Activated CD8-positive, alpha-beta T cell treated with anti-CD3 and anti-CD28 coated beads, Interleukin-2, amount 10 ng/mL, durations not matched to agents 7 days and 5 days (primary cell): ENCODE data around the gene AKAP11. TPM values are rescaled to one million over a fixed set of nuclear protein-coding genes. Genes with fewer than 3 reads are reported as not detected.

Source experiments
- ATAC-seq: fragments of 150-1000 bp; cut with Tn5 transposase; one replicate; pipeline ENCODE4 v1.10.0; 2021; ENCODE audit warnings: moderate library complexity
- CTCF ChIA-PET: fragments of 350-600 bp; sonication (Branson Sonifier 250); formaldehyde crosslinking; loops from one replicate; lab custom pipeline; 2021; ENCODE audit warnings: antibody characterized with exemption; lab: Charles Lee
- POLR2A ChIA-PET: fragments of 350-600 bp; sonication (Branson Sonifier 250); formaldehyde crosslinking; loops from one replicate; lab custom pipeline; 2021; ENCODE audit warnings: antibody characterized with exemption; lab: Charles Lee
- DNase-seq: peaks from one replicate; pipeline ENCODE4 v3.0.0-alpha.2; 2020
- H3K27ac Mint-ChIP-seq: one replicate; pipeline ENCODE4 v1.8.0; 2021; ENCODE audit warnings: mild to moderate bottlenecking, mixed read lengths
- H3K27me3 Mint-ChIP-seq: one replicate; pipeline ENCODE4 v1.8.0; 2021; ENCODE audit warnings: low read depth, mixed read lengths
- H3K36me3 Mint-ChIP-seq: one replicate; pipeline ENCODE4 v1.8.0; 2021; ENCODE audit warnings: low read depth, mixed read lengths
- H3K4me1 Mint-ChIP-seq: one replicate; pipeline ENCODE4 v1.8.0; 2021; ENCODE audit warnings: low read depth, mixed read lengths
- H3K4me3 Mint-ChIP-seq: one replicate; pipeline ENCODE4 v1.8.0; 2021; ENCODE audit warnings: mild to moderate bottlenecking, mixed read lengths
- H3K9me3 Mint-ChIP-seq: one replicate; pipeline ENCODE4 v1.8.0; 2022; ENCODE audit warnings: mixed read lengths; ENCODE audit not compliant: insufficient read depth
- total RNA-seq, 2 experiments: library from RNA; stranded (reverse); gene quantifications; one replicate each; pipeline ENCODE4 v1.2.3, GENCODE V29; 2021

Gene AKAP11
- total RNA-seq, 2 experiments from 2014 or later: 25.8 to 27.1 TPM

DNA sequence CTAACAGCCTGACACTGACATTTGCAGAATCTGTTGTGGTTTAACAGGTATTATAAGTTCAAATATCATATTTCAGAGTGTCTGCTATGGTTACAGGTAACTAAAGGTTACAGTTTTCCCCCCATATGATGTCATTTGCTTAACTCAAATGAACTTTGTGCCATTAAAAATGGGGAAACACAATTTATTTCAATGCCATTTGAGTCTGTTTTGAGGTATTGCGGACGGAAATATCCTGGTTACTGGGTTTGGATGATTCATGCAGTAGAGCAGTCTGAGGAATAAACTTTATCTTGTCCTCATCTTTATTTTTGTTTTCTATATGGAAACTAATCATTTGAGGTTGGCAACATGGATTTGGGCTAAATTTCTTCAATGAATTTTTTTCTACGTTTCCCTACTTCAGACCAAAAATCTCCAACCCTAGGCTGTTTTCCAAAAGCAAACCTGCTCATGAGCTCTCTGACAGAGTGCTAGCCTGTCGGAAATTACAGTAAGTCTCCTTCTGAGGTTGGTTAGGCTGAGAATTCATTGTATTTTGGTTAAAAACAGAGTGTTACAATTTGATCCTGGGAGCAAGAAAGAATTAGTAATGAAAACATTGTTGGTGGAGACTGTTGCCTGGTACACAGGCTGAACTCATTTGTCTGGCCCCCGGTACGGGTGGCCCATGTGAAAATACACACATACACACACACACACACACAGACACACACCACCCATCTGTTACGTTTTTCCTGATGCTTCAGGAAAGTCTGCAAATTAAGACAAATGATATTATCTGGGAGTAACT is 66.1 kb downstream of the AKAP11 start:
- peaks cover 55% of the 10 kb centered on the region for H3K4me1 Mint-ChIP-seq
- no peaks in the 10 kb centered on the region for H3K36me3 Mint-ChIP-seq
- H3K4me3 Mint-ChIP-seq: no peak overlapping the region
- ChIA-PET CTCF (interaction anchor here (1.5 kb wide), 1 partner anchor 141 kb away, joined by 9 read pairs; no protein-coding TSS in a partner anchor), POLR2A (no interaction called here)
- H3K9me3 Mint-ChIP-seq: peaks cover 4% of the 10 kb centered on the region
- ATAC-seq (no peak), DNase-seq (no peak)
- no peak overlapping the region for H3K27ac Mint-ChIP-seq
- no peaks in the 10 kb centered on the region for H3K27me3 Mint-ChIP-seq

DNA sequence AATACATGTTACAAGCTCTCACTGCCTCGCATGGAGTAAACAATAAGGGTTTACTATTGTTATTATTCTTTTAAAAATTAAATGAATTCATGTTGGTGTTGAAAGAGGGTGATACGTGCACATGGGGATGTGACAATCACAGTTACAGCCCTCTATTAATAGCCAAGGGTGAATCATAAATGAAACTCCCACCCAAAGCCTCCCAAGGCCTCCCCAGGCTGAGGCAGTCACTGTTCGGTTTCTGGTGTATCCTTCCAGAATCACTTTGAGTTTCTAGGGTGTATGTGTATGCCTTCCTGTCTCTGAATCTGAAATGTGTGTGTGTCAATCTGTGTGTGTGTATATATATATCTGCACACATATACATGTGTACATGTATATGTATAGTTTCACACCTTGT is 73.4 kb downstream of the AKAP11 start:
- Mint-ChIP-seq H3K27me3 (no peaks in the 10 kb centered on the region), H3K9me3 (peaks cover 4% of the 10 kb centered on the region), H3K4me1 (peaks cover 48% of the 10 kb centered on the region), H3K4me3 (no peak overlapping the region), H3K36me3 (no peaks in the 10 kb centered on the region), H3K27ac (no peak overlapping the region)
- ATAC-seq: no peak
- CTCF ChIA-PET: interaction anchor here (1.3 to 3.2 kb wide), 3 partner anchors 11 to 133 kb away, joined by 4 to 9 read pairs (median 4); no protein-coding TSS in a partner anchor
- POLR2A ChIA-PET: no interaction called here
- DNase-seq: no peak

DNA sequence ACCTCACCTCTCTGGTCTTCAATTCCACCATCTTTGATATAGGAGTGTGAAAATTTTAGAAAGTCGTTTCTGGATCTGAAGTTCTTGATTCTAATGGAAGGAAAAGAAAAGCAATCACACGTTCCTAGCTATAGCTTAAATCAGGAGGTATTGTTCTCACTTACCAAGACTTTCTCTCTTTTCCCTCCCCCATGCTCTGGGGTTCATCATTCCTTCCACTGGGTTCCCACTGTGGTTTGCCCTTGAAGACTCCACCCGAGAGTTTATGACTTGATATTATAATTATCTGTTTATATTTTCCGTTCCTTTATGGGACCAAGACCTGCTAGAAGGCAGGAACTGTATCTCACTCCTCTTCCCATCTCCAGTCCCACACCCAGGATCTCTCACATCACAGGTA is 76.6 kb downstream of the AKAP11 start:
- no peak overlapping the region for H3K4me3 Mint-ChIP-seq
- H3K9me3 Mint-ChIP-seq: no peaks in the 10 kb centered on the region
- DNase-seq (no peak), ATAC-seq (no peak)
- no peaks in the 10 kb centered on the region for H3K27me3 Mint-ChIP-seq
- ChIA-PET POLR2A (no interaction called here), CTCF (interaction anchor here (1.1 kb wide), 1 partner anchor 14 kb away, joined by 3 read pairs; no protein-coding TSS in a partner anchor)
- H3K4me1 Mint-ChIP-seq: peaks cover 34% of the 10 kb centered on the region
- no peaks in the 10 kb centered on the region for H3K36me3 Mint-ChIP-seq
- no peak overlapping the region for H3K27ac Mint-ChIP-seq

DNA sequence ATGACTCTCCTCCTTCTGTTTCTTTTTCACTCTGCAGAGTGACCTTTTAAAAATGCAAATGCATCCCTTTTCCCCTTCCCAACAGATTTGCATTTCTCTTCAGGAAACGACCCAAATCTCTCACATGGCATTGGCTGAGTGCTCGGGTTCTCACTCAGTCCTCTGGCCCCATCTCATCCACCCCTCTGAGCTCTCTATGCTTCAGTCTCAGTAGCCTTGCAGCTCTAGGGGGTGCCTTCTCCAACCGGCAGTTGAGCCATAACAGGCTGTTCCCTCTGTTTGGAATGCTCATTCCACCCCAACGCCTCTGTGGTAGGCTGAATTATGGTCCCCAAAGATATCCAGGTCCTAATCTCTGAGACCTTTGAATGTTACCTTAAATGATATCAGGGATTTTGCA is 78.2 kb downstream of the AKAP11 start:
- DNase-seq (no peak), ATAC-seq (no peak)
- peaks cover 37% of the 10 kb centered on the region for H3K4me1 Mint-ChIP-seq
- H3K27ac Mint-ChIP-seq: no peak overlapping the region
- CTCF ChIA-PET: no interaction called here
- POLR2A ChIA-PET: no interaction called here
- no peak overlapping the region for H3K4me3 Mint-ChIP-seq
- H3K36me3 Mint-ChIP-seq: peaks cover under 1% of the 10 kb centered on the region
- H3K9me3 Mint-ChIP-seq: no peaks in the 10 kb centered on the region
- no peaks in the 10 kb centered on the region for H3K27me3 Mint-ChIP-seq

DNA sequence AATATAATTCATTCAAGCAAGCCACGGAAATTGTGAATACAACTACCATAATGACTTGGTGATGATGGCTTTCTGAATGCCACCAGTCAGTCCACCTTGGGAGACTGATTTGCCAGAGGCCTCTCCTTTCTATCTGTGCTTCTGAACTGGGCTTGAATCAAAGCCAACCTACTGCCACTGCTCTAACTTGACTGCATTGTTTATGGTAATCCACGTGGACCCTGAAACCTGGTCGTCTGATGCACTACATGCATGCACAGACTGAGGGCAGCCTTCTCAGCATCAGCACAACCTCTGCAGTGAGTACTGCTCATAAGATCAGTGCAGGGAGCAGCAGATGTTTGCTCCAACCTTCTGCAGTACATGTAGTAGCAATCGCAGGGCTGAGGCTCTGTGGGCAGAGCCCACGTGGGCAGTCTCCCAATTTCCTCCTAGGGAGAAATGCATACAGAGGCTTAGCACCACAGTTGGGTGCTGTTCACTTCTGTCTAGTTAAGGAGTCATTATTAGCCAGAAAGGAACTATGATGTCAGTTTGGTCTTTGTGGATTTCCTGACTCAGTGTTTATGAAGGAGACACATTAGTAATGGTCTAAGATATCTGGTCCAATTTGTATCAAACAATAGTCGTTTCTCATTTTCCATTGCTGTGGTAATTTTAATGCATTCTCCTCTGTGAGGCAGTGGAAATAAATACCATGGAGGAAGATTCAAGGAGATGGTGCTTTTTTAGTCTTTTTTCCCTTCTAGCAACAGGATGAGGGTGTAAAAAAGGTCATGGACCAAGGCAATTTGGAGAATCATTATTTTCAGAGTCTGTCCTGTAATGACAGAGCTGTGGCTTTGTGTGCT is 82.5 kb downstream of the AKAP11 start:
- CTCF ChIA-PET: interaction anchor here (0.6 to 2.7 kb wide), 15 partner anchors 10 to 229 kb away, joined by 3 to 20 read pairs (median 5); no protein-coding TSS in a partner anchor
- H3K27me3 Mint-ChIP-seq: no peaks in the 10 kb centered on the region
- ATAC-seq: peak; percentile 74
- peak overlapping the region; percentile 96 for H3K27ac Mint-ChIP-seq
- POLR2A ChIA-PET: interaction anchor here (0.8 to 1.7 kb wide), 7 partner anchors 17 to 142 kb away, joined by 3 to 8 read pairs (median 4); no protein-coding TSS in a partner anchor
- H3K4me1 Mint-ChIP-seq: peaks cover 45% of the 10 kb centered on the region
- no peaks in the 10 kb centered on the region for H3K9me3 Mint-ChIP-seq
- H3K4me3 Mint-ChIP-seq: peak overlapping the region; percentile 54
- DNase-seq: peak; percentile 70
- peaks cover 6% of the 10 kb centered on the region for H3K36me3 Mint-ChIP-seq

DNA sequence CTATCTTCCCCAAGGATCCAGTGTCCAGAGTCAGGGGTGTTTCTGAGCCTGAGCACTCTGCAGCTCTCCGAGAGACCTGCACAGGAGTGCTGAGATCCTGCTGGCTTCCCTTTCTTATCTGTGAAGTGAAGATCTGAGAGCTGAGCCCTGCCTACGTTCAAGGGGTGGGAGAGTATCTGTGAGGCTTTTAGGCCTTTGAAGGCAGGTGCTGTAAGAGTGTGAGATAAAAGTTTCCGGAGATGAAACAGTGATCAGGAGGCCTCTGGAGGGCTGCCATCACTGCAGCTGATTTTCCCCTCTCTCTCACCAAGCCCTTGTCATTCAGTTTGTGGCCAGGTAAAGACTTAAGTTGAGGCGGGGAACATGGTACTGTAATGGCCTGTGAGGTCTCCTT is 83.1 kb downstream of the AKAP11 start:
- peaks cover 6% of the 10 kb centered on the region for H3K36me3 Mint-ChIP-seq
- CTCF ChIA-PET: interaction anchor here (0.6 to 2.7 kb wide), 13 partner anchors 8 to 228 kb away, joined by 3 to 20 read pairs (median 5); no protein-coding TSS in a partner anchor
- H3K4me1 Mint-ChIP-seq: peaks cover 39% of the 10 kb centered on the region
- H3K4me3 Mint-ChIP-seq: peak overlapping the region; percentile 54
- H3K27ac Mint-ChIP-seq: peak overlapping the region; percentile 96
- no peaks in the 10 kb centered on the region for H3K27me3 Mint-ChIP-seq
- H3K9me3 Mint-ChIP-seq: no peaks in the 10 kb centered on the region
- POLR2A ChIA-PET: interaction anchor here (0.8 to 1.7 kb wide), 7 partner anchors 17 to 141 kb away, joined by 3 to 8 read pairs (median 4); no protein-coding TSS in a partner anchor
- DNase-seq: peak; percentile 68
- ATAC-seq: peak; percentile 85

DNA sequence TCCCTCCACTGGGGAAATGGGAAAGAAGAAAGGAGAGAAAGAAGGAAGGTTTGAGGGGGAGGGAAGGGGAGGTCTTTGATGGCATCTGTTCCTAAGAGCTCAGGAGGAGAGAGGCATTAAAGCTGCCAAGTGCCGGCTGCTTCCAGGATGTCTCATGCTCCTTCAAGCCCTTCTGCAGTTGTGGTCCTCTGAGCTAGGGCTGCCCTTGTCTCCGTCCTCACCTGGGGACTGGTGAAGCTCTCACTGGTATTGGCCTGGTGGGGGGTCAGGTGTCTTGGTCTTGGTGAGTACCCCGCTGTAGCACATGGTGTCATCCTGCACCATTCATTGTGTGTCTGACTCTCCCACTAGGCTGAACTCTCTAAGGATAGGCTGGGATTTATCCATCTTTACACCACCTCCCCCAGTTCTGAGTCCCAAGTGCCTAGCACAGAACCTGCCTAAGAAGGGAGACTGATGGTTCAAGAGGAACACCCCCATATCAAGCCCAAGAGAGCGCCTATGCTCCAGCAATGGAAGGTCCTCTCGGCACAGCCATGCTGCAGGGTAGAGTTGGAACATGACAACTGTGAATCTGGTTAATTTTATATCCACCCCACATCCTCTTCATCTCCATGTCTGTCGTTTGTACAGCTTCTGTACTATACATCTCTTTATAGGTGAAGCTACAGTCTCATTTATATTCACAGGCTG is 83.7 kb downstream of the AKAP11 start:
- POLR2A ChIA-PET: interaction anchor here (0.8 to 1.7 kb wide), 6 partner anchors 16 to 141 kb away, joined by 3 to 8 read pairs (median 4); no protein-coding TSS in a partner anchor
- DNase-seq (no peak), ATAC-seq (peak; percentile 2)

DNA sequence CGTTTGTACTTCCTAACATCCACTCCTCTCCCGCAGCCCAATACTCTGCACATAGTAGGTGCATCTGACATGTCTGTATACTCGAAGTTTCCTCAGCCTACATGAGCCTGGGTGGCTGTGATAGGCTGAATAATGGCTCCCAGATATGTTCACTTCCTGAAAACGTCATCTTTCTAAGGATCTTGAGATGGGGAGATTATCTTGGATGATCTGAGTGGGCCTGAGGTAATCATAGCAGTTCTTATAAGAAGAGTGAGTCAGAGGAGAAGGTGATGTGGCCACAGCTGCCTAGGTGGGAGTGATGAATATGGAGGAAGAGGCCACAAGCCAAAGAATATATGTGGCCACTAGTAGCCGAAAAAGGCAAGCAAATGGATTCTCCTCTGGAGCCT is 84.2 kb downstream of the AKAP11 start:
- peaks cover 6% of the 10 kb centered on the region for H3K36me3 Mint-ChIP-seq
- H3K4me1 Mint-ChIP-seq: peaks cover 37% of the 10 kb centered on the region
- ChIA-PET CTCF (interaction anchor here (1.2 to 2.7 kb wide), 6 partner anchors 15 to 122 kb away, joined by 3 to 20 read pairs (median 8); no protein-coding TSS in a partner anchor), POLR2A (interaction anchor here (1.5 to 1.7 kb wide), 2 partner anchors 21 to 37 kb away, joined by 7 to 8 read pairs; no protein-coding TSS in a partner anchor)
- peak overlapping the region; percentile 28 for H3K27ac Mint-ChIP-seq
- ATAC-seq (no peak), DNase-seq (no peak)
- H3K4me3 Mint-ChIP-seq: no peak overlapping the region
- H3K27me3 Mint-ChIP-seq: no peaks in the 10 kb centered on the region
- no peaks in the 10 kb centered on the region for H3K9me3 Mint-ChIP-seq

More for the DNA sequence above, 83.7 kb downstream of the AKAP11 start:
- no peaks in the 10 kb centered on the region for H3K9me3 Mint-ChIP-seq
- peaks cover 37% of the 10 kb centered on the region for H3K4me1 Mint-ChIP-seq
- CTCF ChIA-PET: interaction anchor here (0.6 to 2.7 kb wide), 13 partner anchors 8 to 228 kb away, joined by 3 to 20 read pairs (median 5); no protein-coding TSS in a partner anchor
- H3K27ac Mint-ChIP-seq: peak overlapping the region; percentile 96
- H3K4me3 Mint-ChIP-seq: peak overlapping the region; percentile 54
- no peaks in the 10 kb centered on the region for H3K27me3 Mint-ChIP-seq
- peaks cover 6% of the 10 kb centered on the region for H3K36me3 Mint-ChIP-seq

DNA sequence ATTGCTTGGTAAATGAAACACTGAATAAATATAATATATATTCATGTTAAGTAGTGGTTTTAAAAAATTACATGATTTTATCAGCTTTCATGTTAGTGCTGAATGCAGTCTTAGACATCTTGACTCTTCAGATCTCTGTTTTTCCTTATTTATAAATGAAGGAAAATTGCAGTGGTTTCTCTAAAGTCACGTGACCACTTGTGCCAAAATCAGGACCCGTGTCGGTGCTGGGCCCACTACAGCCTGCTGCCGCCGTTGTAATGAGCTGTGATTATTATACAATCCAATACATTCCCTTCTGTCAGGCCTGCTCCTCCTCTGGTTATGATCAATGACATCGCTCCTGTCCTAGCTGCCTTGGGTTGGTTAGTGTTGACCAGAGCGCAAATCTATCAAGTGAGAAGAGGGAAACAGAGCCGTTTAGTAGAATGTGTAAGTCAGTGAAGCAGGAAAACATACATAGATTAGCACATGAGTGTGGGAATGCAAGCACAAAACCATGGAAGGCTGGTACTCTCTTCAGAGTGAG is 88.2 kb downstream of the AKAP11 start:
- POLR2A ChIA-PET: no interaction called here
- no peaks in the 10 kb centered on the region for H3K27me3 Mint-ChIP-seq
- no peak overlapping the region for H3K4me3 Mint-ChIP-seq
- peaks cover 29% of the 10 kb centered on the region for H3K4me1 Mint-ChIP-seq
- no peaks in the 10 kb centered on the region for H3K9me3 Mint-ChIP-seq
- ATAC-seq (no peak), DNase-seq (no peak)
- CTCF ChIA-PET: interaction anchor here (0.6 to 1.6 kb wide), 3 partner anchors 16 to 119 kb away, joined by 3 to 5 read pairs (median 4); no protein-coding TSS in a partner anchor
- H3K36me3 Mint-ChIP-seq: peaks cover 6% of the 10 kb centered on the region
- H3K27ac Mint-ChIP-seq: no peak overlapping the region

DNA sequence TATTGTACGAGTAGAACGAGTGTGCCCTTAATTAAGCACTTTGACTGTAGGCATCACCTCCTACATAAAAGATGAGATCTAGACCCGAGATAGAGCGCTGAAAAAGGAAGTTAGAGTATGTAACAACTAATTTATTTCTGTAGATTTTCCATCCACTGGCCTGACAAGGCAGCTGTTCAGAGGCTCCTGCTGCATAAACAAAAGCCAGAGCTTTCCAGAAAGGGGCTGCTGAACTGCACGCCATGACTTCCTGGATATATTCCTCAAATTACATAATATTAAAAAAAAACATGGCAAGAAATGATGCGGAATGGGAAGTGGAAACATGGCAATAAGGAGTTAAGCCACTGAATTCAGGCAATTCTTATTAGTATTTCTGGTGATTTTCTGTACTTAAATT is 89.7 kb downstream of the AKAP11 start:
- Mint-ChIP-seq H3K27ac (no peak overlapping the region), H3K9me3 (no peaks in the 10 kb centered on the region), H3K36me3 (no peaks in the 10 kb centered on the region), H3K4me1 (peaks cover 15% of the 10 kb centered on the region), H3K4me3 (no peak overlapping the region), H3K27me3 (no peaks in the 10 kb centered on the region)
- ChIA-PET POLR2A (no interaction called here), CTCF (interaction anchor here (0.9 to 1.2 kb wide), 2 partner anchors 27 to 117 kb away, joined by 3 to 4 read pairs; no protein-coding TSS in a partner anchor)
- no peak for ATAC-seq
- DNase-seq: no peak
